Endothelial cell (in vitro differentiated cells): ENCODE results near the gene SLC7A1. TPM values are rescaled to one million over a fixed set of nuclear protein-coding genes. Genes with fewer than 3 reads are reported as not detected.

Experiments used
- DNase-seq: peaks from one replicate; pipeline ENCODE4 v3.0.0; 2021; ENCODE audit warnings: low spot score
- H3K27ac Mint-ChIP-seq: one replicate; pipeline ENCODE4 v1.8.0; 2021; ENCODE audit warnings: mixed read lengths, inconsistent platforms; ENCODE audit not compliant: unreplicated experiment
- H3K27me3 Mint-ChIP-seq: one replicate; pipeline ENCODE4 v1.8.0; 2021; ENCODE audit warnings: mild to moderate bottlenecking, moderate library complexity, mixed read lengths, inconsistent platforms; ENCODE audit not compliant: unreplicated experiment
- H3K36me3 Mint-ChIP-seq: one replicate; pipeline ENCODE4 v1.8.0; 2021; ENCODE audit warnings: mild to moderate bottlenecking, low read depth, mixed read lengths, inconsistent platforms; ENCODE audit not compliant: unreplicated experiment
- H3K4me1 Mint-ChIP-seq: one replicate; pipeline ENCODE4 v1.8.0; 2021; ENCODE audit warnings: mild to moderate bottlenecking, mixed read lengths, inconsistent platforms; ENCODE audit not compliant: unreplicated experiment
- H3K4me3 Mint-ChIP-seq: one replicate; pipeline ENCODE4 v1.8.0; 2021; ENCODE audit warnings: mild to moderate bottlenecking, mixed read lengths, inconsistent platforms; ENCODE audit not compliant: unreplicated experiment
- H3K9me3 Mint-ChIP-seq: one replicate; pipeline ENCODE4 v1.8.0; 2021; ENCODE audit warnings: mixed read lengths, inconsistent platforms; ENCODE audit not compliant: unreplicated experiment
- CTCF ChIP-seq: fragments of 200-600 bp; sonication (generic); IDR thresholded peaks from one replicate; pipeline ENCODE4 v1.5.0; 2021; ENCODE audit warnings: antibody characterized with exemption; ENCODE audit not compliant: unreplicated experiment
- total RNA-seq: library from RNA; stranded (reverse); fragmentation: NEBNext Ultra II Directional; extraction: Animal tissue kit (Norgen Biotek cat#: 25700); gene quantifications from one replicate; pipeline ENCODE4 v1.2.1, GENCODE V29; 2021; ENCODE audit not compliant: unreplicated experiment

Gene SLC7A1
- total RNA-seq, 1 donor from 2014 or later: 17.4 TPM

GRCh38 chr13:29515372-29515771, 80.1 kb downstream of the SLC7A1 start:
- H3K9me3 Mint-ChIP-seq: no peaks in the 10 kb centered on the region
- TF ChIP-seq CTCF: no peak
- H3K36me3 Mint-ChIP-seq: peaks cover 30% of the 10 kb centered on the region
- no peak for DNase-seq
- peaks cover 5% of the 10 kb centered on the region for H3K27me3 Mint-ChIP-seq
- H3K4me3 Mint-ChIP-seq: no peak overlapping the region
- H3K27ac Mint-ChIP-seq: no peak overlapping the region
- H3K4me1 Mint-ChIP-seq: peaks cover 3% of the 10 kb centered on the region

- H3K27ac Mint-ChIP-seq: no peak overlapping the region
- no peaks in the 10 kb centered on the region for H3K9me3 Mint-ChIP-seq
- no peak for TF ChIP-seq CTCF
- H3K27me3 Mint-ChIP-seq: peaks cover 5% of the 10 kb centered on the region
- H3K36me3 Mint-ChIP-seq: peaks cover 27% of the 10 kb centered on the region
- H3K4me3 Mint-ChIP-seq: no peak overlapping the region
- no peak for DNase-seq
- H3K4me1 Mint-ChIP-seq: peaks cover 3% of the 10 kb centered on the region
These were observed 80.7 kb downstream of the SLC7A1 start for GRCh38 chr13:29514720-29515310.

GRCh38 chr13:29513981-29514719, 81.3 kb downstream of the SLC7A1 start:
- H3K27me3 Mint-ChIP-seq: peaks cover 5% of the 10 kb centered on the region

GRCh38 chr13:29513002-29513980, 82.2 kb downstream of the SLC7A1 start:
- peaks cover 3% of the 10 kb centered on the region for H3K4me1 Mint-ChIP-seq

More at GRCh38 chr13:29513981-29514719, 81.3 kb downstream of the SLC7A1 start:
- H3K36me3 Mint-ChIP-seq: peaks cover 26% of the 10 kb centered on the region
- H3K27ac Mint-ChIP-seq: no peak overlapping the region
- TF ChIP-seq CTCF: no peak
- no peak overlapping the region for H3K4me3 Mint-ChIP-seq
- H3K9me3 Mint-ChIP-seq: no peaks in the 10 kb centered on the region
- no peak for DNase-seq
- H3K4me1 Mint-ChIP-seq: peaks cover 3% of the 10 kb centered on the region

More at GRCh38 chr13:29513002-29513980, 82.2 kb downstream of the SLC7A1 start:
- Mint-ChIP-seq H3K9me3 (no peaks in the 10 kb centered on the region), H3K36me3 (peaks cover 26% of the 10 kb centered on the region), H3K4me3 (no peak overlapping the region), H3K27ac (no peak overlapping the region), H3K27me3 (peaks cover 5% of the 10 kb centered on the region)
- no peak for TF ChIP-seq CTCF
- DNase-seq: no peak
